GM12874 (cell line): Measurements from ENCODE around the gene FOXI1.

Experiments used
- TF ChIP-seq, protein P1 (sequence below): IDR thresholded peaks from 2 replicates; pipeline ENCODE4 v1.5.1; 2011; ENCODE audit warnings: low read depth, mild to moderate bottlenecking, control low read depth, low read length, moderate library complexity; ENCODE audit not compliant: insufficient read depth

The FOXI1 gene

DNA sequence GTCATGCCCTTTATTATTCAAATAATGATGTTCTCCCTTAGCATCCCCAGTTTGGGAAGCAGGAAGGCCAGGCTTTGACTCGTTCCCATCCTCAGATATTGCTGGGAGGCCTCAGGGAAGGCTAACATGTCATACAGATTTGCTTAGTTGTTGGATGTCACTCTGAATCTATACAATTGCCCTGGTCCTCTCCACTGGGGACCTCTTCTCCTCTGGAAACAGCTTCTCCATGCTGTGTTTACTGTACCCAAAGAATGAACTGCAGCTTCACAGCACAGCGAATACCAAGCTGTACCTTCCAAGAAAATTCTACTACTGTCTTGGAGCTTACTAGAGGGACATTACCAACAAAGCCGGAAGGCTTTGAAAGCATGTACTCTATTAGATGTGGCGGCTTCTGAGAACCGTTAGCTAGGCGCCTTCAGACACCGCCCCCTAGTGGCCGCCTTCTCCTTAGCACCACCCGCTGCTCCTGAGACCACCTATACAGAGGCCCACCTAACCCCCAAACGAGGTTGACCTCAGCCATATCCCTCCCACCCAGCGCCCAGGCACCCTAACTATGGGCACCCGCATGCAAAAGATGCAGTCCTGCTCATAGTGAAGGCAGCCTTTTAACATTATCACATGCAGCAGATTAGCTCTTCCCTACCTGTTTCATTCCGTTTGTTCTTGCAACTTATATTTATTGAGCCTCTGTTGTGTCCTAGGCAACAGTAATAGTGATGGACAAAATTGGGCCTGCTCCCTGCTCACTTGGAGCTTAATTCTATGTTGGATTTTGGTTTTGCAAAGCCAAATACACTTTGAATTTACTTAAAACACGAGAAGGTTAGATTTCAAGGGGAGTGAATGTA is 34.9 kb upstream of the FOXI1 start:
- TF ChIP-seq, protein P1, sequence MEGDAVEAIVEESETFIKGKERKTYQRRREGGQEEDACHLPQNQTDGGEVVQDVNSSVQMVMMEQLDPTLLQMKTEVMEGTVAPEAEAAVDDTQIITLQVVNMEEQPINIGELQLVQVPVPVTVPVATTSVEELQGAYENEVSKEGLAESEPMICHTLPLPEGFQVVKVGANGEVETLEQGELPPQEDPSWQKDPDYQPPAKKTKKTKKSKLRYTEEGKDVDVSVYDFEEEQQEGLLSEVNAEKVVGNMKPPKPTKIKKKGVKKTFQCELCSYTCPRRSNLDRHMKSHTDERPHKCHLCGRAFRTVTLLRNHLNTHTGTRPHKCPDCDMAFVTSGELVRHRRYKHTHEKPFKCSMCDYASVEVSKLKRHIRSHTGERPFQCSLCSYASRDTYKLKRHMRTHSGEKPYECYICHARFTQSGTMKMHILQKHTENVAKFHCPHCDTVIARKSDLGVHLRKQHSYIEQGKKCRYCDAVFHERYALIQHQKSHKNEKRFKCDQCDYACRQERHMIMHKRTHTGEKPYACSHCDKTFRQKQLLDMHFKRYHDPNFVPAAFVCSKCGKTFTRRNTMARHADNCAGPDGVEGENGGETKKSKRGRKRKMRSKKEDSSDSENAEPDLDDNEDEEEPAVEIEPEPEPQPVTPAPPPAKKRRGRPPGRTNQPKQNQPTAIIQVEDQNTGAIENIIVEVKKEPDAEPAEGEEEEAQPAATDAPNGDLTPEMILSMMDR = peak; percentile 53; the same call in 1 of the 2 replicates

DNA sequence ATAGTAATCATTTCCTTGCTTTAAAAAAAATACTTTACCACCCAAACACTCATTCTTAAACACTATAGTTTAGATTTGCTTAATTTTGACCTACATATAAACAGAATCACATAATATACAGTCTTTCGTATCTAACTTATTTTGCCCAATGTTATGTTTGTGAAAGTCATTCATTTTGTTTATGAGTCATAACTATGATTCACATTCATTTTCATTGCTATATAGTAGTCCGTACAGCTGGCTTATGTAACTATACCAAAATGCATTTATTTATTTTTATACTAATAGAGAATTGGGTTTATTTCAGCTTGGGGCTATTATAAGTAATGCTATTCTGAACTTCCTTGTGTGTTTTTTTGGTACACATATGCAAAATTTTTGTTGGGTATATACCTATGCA is 33.9 kb upstream of the FOXI1 start:
- TF ChIP-seq, protein P1 = no peak

DNA sequence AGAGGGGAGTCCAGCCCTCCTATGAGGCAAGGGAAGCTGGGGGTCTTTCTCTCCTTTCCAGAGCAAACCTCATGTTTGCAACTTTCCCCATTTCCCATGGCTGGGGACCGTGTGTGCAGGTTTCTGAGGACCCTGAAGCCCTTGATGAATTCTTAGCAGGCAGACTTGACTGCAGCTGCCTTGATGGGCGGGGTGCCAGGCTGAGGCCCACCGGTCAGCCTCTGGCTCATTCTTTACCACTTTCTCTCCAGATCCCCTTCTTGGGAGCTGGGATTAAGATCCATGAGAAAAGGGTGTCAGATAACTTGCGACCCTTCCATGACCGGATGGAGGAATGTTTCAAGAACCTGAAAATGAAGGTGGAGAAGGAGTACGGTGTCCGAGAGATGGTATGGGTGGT is 30.0 kb upstream of the FOXI1 start:
- TF ChIP-seq, protein P1 = no peak

DNA sequence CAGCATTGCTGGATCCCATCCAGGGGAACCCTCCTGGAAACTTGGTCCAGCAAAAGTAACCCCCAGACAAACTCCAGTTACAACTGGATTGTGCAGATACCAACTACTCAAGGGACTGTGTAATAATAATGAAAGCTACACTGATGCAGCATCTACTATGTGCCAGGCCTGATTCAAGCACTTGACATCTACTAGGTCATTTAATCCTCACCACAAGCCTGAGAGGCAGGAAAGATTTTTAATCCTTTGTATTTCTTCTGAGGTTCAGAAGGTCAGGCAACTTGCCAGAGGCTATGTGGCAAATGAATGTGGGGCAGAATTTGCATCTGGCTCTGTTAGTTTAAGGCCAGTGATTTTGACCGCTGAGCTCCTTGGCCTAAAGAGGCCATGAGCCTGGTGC is 29.5 kb upstream of the FOXI1 start:
- TF ChIP-seq, protein P1 = no peak

DNA sequence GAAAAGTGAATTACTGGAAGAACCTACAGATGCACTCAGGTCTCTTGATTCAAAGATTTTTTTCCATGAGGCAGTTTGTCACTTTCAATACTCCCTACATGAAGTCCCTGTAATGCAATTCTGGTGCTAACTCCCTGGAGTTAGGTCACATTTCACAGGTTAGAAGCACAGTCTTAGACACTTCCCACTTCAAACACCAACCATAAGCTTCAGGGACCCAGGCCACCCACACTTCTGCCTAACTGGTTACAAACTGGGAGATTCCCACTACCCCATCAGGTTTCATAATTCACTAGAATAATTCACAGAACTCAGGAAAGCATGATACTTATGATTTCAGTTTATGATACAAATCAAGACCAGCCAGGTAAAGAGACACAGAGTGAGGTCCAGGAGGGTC is 29.0 kb upstream of the FOXI1 start:
- TF ChIP-seq, protein P1 = no peak

DNA sequence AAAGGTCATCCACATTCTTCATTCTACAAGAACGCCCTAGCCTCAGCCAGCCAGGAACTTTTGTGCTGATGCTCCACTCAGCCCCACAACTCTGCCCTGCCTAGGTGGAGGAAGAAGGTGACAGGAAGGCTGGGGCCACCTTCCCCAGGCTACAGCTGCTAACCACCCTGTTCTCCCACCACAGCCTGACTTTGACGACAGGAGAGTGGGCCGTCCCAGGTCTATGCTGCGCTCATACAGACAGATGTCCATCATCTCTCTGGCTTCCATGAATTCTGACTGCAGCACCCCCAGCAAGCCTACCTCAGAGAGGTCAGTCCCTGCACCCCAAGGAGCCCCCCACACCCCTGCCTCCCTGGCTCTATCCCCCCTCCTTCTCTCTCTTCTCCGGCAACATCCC is 28.2 kb upstream of the FOXI1 start:
- TF ChIP-seq, protein P1 = no peak

DNA sequence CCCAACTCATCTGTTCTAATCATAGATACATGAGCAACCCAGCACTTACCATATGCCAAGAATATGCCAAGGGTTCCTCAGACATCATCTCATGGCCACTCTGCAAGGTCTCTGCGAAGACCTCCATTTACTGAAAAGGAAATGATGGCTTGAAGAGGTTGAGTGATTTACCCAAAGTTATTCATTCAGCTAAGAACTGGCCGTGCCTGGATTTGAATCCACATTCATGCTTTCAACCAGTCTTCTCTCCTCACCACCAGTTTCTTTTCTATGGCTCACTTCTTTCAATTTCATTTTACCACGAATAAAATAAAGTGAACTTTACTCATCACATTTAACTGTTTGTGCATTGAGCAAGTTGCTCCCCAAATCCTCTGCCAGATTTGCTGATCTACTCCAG is 27.2 kb upstream of the FOXI1 start:
- TF ChIP-seq, protein P1 = no peak
